NCI-H2196 treated with DMSO at 0.1 percent for 48 hours (cell line): ENCODE measurements around the gene LHFPL2.
"Not testable (repeated sequence)": the region's sequence is repeated elsewhere in the genome, so short reads cannot be mapped to it uniquely, and the experiment has no call there.

Experiments used
- DNase-seq: peaks from one replicate; lab custom pipeline; 2025; ENCODE audit not compliant: unreplicated experiment; lab: John Stamatoyannopoulos, UW

Gene LHFPL2, protein sequence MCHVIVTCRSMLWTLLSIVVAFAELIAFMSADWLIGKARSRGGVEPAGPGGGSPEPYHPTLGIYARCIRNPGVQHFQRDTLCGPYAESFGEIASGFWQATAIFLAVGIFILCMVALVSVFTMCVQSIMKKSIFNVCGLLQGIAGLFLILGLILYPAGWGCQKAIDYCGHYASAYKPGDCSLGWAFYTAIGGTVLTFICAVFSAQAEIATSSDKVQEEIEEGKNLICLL

DNA sequence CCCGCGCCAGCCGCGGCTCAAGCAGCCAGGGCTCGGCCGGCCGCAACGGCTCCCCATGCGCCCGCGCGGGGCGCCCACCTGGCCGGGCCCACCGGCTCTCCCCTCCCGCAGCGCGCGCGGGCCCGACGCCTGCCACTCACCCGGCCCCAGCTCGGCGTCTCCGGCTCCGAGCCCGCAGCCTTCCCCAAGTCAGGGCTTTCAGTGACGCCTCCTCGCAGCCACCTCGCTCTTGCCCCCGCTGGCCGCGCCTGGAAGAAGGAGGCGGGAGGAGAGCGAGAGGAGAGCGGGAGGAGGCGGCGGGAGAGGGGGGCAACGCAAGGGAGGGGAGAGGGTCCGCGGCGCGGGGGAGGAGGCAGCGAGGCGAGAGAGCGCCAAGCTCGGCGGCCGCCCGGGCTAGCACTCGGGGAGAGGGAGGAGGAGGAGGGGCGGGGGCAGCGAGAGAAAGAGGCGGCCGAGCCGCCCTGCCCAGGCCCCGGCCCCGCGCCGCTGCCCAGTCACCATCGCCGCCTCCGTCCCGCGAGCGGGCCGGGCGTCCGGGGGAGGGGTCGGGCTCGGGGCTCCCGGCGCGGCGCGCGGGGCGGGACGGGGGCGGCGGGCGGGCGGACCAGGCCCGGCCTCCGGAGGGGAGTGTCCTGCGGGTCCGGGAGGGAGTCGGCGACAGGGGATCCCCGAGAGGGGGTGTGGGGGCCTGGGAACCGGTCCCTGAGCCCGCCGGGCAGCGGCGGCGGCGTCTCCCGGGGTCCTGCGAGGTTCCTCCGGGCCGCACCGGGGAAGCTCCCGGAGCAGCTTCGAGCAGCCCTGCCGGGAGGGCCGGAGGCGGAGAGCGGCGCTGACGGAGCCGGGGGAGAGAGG, at the start of gene LHFPL2:
TSS of gene LHFPL2 (minus strand) at position 414 of the 852 bp plus-strand sequence. CDS start 138,559 bp downstream, outside the sequence.
- no peak for DNase-seq

DNA sequence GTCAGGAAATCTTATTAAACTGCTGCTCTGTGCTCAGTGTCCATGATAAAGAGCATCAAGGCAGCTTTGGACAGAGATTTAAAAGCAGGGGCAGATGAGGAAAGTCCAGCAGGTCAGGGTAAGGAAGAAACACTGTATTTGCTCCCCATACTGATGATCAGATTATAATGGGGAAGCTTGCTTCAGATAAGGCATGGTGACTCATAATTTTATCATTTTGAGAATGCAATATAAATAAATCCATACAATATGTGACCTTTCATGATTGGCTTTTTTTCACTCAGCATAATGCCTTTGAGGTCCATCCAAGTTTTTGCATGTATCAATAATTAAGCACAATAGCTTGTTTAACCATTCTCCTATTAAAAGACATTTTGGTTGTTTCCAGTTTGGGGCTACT, 48.1 kb upstream of the LHFPL2 start:
- no peak for DNase-seq

DNA sequence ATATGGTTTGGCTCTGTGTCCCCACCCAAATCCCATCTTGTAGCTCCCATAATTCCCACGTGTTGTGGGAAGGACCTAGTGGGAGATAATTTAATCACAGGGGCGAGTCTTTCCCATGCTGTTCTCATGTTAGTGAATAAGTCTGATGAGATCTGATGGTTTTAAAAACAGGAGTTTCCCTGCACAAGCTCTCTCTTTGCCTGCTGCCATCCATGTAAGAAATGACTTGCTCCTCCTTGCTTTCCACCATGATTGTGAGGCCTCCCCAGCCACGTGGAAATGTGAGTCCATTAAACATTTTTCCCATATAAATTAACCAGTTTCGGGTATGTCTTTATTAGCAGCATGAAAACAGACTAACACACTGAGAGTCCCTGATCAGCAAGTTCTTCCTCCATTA, 47.5 kb upstream of the LHFPL2 start:
- not testable (repeated sequence) for DNase-seq

DNA sequence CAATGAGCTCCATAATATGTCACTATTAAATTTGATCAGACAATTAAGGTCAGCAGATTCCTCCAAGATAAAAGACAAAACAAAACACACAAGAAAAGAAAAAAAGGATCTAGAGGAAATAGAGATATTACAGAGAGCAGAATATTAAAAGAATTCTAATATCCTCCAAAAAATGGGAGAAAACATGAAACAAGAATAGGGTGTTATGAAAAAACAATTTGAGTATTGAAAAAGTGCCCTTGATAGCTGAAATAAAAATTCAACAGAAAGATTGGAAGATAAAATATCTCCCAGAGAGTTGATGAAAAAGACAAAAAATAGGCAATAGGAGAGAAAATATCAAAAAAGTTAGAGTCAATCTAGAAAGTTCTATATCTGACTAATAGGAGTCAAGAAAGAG, 44.8 kb upstream of the LHFPL2 start:
- DNase-seq: no peak

DNA sequence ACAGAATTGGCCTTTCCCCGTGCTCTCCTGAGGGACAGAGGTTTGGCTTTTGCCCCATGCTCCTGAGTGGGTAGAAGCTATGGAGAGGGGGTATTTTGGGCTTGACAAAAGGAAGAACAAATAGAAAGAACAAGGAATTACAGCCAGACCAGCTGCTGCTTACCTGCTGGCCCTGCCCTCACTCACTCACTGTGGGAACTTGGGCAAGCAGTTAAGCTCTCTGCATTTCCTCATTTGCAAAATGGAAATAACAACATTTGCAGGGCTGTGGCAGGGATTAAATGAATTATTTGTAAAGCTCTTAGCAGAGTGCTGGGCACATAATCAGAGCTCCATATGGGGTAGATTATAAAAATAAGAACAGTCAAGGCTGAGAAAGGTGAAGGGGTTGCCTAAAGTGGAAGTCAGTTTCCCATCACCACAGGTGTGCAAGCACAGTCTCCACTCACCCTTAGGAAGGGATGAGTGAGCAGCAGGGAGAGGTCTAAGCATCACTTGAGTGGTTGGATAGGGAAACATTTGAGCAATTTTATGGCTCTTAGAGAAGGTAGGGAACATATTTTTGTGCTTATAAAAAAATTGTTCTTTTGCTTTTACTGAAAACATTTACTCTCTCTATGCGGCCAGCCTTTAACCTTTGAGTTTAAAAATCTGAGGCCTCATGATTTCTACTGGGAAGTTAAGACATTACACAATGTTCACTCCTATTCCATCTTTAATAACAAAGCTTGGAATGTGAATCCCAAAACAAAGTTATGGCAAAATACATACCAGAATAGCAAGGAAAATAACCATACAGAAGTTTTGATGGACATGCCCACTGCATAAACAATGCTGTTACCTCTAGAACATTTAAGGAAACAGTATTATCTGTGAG, 42.8 kb upstream of the LHFPL2 start:
- no peak for DNase-seq

DNA sequence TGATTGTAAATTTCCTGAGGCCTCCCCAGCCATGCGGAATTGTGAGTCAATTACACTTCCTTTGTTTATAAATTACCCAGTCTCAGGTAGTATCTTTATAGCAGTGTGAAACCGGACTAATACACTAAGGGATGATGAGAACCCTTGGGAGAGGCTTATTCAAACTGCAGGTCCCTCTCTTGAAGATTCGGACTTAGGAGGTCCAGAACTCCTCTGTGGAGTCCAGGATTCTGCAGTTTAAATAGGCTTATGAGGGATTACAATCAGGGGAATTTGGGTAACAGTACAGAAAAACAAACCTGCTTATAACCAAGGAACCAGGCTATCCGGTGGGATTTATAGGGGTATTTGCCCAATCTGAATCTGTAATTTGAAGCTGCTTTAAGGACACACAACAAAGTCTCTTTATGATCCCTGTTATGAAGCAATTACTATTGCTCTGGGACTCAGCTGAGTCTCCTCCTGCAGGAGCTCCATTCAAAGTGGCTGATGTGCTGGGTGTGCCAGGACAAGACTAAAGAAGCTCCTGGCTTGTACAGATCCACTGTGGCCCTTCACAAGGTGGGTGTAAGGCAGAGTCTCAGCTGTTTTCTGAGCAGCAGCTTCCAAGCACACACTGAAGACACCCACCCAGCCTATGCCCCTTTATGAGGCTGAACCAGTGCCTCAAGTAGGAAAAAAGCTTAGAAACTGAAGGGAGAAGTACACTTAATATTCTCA, 41.8 kb upstream of the LHFPL2 start:
- DNase-seq: no peak

DNA sequence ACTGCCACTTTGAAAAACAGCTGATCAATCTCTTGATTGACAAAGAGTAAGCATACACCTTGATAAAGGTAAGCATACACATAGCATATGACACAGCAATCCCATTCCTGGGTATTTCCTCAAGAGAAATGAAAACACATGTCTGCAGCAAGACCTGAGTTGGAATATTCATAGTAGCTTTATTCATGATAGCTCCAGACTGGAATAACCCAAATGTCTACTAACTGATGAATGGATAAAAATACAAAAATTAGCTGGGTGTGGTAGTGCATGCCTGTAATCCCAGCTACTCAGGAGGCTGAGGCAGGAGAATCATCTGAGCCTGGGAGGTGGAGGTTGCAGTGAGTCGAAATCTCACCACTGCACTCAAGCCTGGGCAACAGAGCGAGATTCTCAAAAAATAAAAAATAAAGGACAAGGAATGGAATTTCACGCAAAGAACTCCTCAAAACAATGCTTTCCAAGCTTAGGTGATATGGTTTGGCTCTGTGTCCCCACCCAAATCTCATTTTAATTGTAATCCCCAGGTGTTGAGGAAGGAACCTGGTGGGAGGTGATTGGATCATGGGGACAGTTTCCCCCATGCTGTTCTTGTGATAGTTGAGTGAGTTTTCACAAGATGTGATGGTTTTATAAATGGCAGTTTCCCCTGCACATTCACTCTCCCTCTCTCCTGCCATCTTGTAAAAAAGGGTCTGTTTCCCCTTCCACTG, 41.1 kb upstream of the LHFPL2 start:
- no peak for DNase-seq

DNA sequence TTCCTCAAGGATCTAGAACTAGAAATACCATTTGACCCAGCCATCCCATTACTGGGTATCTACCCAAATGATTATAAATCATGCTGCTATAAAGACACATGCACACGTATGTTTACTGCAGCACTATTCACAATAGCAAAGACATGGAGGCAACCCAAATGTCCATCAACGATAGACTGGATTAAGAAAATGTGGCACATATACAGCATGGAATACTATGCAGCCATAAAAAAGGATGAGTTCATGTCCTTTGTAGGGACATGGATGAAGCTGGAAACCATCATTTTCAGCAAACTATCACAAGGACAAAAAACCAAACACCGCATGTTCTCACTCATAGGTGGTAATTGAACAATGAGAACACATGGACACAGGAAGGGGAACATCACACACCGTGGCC, 38.9 kb upstream of the LHFPL2 start:
- not testable (repeated sequence) for DNase-seq

DNA sequence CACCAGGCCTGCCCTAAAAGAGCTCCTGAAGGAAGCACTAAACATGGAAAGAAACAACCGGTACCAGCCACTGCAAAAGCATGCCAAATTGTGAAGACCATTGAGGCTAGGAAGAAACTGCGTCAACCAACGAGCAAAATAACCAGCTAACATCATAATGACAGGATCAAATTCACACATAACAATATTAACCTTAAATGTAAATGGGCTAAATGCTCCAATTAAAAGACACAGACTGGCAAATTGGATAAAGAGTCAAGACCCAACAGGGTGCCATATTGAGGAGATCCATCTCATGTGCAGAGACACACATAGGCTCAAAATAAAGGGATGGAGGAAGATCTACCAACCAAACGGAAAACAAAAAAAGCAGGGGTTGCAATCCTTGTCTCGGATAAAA, 35.3 kb upstream of the LHFPL2 start:
- DNase-seq: not testable (repeated sequence)

DNA sequence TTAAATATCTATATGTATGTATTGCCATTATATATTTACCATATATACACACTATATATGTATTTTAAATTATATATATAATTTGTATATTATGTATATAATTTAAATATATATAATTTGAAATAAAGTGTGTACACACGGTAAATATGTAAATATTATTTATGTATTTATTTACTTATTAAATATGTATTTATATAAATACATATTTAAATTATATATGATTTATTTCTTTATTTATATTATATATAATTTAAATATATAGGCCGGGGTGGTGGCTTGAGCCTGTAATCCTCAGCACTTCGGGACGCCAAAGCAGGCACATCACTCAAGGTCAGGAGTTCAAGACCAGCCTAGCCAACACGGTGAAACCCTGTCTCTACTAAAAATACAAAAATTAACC, 31.3 kb upstream of the LHFPL2 start:
- no peak for DNase-seq

DNA sequence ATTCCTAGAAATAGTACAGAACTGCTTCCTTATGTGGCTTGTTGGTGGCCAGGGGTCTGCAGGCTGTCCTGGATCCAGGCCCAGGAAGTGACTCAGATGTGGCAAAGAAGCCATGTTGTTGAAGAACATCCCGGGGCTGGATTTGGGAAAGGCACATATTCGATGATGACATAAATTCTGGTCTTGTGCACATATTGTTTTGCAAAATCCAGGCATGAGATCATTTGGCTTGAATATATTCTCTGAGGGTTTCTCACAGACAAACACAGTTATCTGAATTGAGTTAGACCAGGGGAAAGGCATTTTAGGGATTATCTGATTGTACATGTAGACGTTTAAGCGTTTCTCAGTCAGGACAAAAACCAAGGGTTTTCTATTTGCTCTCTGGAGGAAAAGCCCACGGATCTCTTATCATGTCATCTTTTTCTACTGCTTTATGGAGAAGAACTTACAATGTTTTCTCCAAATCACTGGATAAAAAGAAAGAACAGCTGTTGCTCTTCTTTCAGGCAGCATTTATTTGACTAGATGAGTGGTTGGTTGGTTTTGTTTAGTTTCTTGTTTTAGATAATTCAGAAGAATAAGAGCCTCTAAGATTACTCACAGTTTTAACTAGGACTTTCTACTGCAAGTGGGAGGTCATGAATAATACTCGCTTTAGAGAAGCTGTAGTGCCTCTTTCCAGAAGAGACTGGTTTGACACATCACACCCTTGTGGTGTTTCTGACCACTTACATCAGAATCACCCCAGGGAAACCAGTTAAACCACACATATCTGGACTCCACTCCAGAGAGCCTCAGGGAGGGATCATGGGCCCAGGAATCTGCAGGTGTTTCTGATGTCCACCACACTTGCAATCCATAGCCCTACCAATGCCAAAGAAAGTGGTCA, 29.5 kb upstream of the LHFPL2 start:
- no peak for DNase-seq

DNA sequence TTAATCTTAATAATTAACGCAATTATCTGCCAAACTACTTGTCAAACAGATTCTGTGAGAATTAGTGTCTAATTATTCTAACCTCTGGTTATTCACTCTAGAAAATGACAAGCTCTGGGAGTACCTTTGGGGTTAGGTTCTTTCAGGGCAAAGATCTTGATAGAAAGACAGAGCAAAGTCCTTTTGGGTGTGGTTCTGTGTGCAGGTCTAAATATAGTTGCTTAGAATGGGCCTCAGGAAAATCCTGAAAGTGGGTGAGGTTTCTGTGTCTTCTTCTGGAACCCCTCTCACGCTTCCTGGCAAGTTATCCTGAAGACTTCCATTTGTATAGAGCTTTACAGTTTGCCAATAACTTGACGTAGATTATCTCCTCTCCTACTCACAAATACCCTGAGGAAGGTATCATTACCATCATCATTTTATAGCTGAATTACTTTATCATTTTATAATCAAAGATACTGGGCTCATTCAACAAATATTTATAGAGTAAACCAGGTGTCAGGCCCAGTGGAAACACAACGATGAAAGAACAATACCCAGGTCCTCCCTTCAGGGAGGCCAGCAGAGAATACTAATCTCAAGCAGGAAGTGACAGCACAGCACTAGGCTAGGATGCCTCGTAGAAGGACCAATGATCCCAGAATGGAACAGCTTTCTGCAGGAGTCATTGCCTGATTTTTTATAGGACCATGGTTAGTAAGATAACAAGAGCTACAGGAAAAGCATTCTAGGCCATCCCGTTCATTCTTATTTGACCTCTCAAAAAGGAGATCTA, 27.6 kb upstream of the LHFPL2 start:
- DNase-seq: no peak

DNA sequence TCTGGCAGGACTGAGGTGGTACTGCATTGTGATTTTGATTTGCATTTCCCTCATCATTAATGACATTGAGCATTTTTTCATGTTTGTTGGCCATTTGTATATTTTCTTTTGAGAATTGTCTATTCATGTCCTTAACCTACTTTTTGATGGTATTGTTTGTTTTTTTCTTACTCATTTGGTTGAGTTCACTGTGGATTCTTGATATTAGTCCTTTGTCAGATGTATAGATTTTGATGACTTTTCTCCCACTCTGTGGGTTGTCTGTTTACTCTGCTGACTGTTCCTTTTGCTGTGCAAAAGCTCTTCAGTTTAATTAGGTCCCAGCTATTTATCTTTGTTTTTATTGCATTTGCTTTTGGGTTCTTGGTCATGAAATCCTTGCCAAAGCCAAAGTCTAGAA, 25.3 kb upstream of the LHFPL2 start:
- not testable (repeated sequence) for DNase-seq

DNA sequence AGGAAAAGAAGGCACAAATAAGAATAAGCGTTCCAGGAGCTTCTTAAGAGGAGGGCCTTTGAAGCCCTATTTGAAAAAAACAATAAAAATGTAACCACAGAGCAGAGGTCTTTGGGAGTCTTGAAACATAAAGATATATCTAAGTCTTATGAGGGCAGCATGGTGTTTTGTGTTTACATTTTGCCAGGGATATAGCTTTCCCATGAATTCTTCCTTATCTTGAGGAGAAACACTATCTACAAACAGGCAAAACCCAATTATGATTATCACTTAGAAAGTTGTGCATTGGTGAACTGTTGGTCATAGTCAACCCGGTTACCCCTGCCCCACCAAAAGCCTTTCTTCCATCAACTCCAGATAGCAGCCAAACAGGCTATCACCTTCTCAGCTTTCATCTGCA, 23.6 kb upstream of the LHFPL2 start:
- DNase-seq: no peak

DNA sequence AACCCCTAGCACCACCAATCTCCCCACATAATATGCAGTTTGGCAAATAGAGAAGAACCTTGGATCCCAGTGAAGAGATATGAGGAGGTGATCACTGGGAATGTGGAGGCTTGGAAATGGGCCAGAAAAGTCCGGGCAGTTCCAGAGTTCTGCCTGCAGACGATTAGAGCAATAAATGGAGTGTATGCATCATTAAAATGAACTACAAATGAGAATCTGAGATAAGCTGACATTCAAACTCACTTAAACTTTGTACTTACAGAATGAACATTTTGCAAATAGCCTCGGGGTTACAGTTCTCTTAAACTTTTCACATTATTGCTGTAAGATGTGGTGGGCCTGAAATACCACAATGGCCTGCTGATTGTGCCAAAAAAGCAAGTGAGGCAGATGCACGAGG, 23.0 kb upstream of the LHFPL2 start:
- no peak for DNase-seq

DNA sequence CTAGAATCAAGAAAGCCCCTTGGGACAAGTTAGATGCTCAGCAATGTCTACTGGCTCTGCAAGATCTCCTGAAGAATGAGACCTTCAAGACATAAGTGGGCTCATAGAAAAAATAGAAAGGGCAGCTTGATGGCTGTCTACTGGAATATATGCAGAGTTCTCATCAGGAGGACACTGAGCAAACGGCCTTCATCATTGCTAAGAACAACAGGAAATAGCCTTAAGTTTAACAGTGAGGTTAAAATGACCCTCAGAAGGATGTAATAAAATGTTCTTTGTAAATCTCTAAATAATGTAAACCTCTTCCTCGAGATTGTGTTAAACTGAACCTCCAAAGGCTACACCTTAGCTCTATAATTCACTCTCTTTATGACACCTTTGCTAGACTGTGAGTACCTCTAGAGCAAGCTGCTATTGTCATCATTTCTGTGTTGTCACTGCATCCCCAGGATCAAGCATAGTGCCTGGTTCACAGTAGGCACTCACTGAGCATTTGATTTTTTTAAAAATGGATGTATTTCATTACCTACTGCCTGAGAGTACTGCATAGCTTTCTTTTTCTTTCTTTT, 22.2 kb upstream of the LHFPL2 start:
- no peak for DNase-seq

DNA sequence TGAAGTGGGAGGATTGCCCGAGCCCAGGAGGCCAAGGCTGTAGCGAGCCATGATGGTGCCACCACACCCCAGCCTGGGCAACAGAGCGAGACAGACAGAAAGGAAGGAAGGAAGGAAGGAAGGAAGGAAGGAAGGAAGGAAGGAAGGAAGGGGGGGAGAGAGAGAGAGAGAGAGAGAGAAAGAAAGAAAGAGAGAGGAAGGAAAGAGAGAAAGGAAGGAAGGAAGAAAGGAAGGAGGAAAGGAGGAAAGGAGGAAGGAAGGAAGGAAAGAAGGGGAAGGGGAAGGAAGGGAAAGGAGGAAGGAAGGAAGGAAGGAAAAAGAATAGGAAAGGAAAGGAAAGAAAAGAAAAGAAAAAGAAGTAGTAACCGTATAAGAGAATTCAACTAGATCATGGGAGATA, 20.8 kb upstream of the LHFPL2 start:
- no peak for DNase-seq

DNA sequence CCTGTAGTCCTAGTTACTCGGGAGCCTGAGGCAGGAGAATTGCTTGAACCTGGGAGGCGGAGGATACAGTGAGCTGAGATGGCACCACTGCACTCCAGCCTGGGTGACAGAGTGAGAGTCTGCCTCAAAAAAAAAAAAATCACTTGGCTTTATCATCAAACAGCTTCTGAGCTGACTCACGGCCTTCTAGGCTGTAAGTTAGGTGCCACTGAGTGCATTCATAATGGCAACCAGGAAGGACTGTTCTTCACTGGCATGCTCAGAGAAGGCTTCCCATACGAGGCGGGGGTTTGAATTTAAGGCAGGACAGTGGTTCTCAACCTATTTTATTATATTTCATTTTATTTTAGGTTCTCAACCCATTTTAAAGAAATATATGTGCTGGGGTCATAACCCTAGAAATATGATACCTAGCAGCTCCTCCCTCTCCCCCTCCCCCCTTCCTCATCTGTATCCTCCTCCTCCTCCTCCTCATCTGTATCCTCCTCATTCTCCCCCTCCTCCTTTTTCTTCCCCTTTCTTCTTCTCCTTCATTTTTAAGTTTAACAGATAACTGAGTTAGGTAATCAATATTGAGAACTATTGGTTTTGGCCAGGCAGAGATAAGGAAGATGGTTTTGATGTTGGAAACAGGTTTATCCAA, 19.0 kb upstream of the LHFPL2 start:
- no peak for DNase-seq
